ENCODE data around the gene OXSR1.

OXSR1 gene

GRCh38 chr3:38164952-38165721, at the start of gene OXSR1:
Gene OXSR1, plus strand, starts transcription at chr3:38165537. Its CDS starts 340 bp downstream, at chr3:38165877.
- DNase-seq, result peak; percentile 98
- Mint-ChIP-seq H3K4me1 (ENCODE audit: low read depth) (peaks cover 46% of the 10 kb centered on the region), H3K27ac (peak within 1 kb of the TSS; percentile 100), H3K4me3 (peak within 1 kb of the TSS; percentile 91), H3K27me3 (no peaks in the 10 kb centered on the region), H3K9me3 (no peaks in the 10 kb centered on the region), H3K36me3 (ENCODE audit: low read depth) (peaks cover 36% of the 10 kb centered on the region)

DNA sequence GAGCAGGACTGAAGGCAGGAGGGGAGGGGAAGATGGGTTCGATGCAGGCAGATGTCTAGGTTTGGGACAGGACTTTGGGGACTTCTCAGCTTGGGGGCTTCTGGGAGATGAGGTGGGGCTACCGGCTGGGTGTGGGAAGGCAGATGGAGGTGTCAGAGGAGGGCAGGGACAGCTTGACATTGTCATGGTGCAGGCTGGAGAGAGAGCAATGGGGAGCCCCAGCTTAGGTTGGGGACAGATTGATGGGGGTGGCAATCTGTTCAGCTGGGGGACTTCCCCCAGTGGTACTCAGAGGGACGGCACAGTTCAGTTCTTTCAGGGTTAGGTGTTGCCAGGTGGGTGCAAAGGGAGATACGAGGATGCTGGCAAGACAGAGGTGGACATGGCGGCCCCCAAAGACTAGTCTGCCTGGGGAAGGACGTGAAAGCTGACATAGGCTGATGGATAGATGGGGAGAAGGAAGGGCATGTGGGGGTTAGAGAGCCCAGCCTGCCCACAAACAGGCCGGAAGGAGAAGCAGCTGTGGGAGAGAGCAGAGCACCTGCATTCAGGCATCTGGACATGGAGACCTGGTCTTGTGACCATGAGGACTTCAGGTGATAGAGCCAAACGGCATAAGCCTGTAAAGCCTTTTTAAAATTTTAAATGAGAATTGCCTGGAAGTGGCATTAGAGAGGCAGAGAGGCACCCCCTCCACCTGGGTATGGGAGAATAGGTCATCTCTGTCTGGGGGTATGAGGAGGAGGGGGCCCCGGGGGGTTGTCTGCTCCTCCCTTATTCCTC, 49.5 kb upstream of the OXSR1 start:
- H3K9me3 Mint-ChIP-seq, result no peaks in the 10 kb centered on the region
- H3K27me3 Mint-ChIP-seq, result no peaks in the 10 kb centered on the region
- peaks cover 26% of the 10 kb centered on the region for H3K36me3 Mint-ChIP-seq (ENCODE audit: low read depth)
- DNase-seq, result peak; percentile 26
- no peak overlapping the region for H3K27ac Mint-ChIP-seq
- H3K4me3 Mint-ChIP-seq, result no peak overlapping the region
- H3K4me1 Mint-ChIP-seq (ENCODE audit: low read depth), result no peaks in the 10 kb centered on the region

DNA sequence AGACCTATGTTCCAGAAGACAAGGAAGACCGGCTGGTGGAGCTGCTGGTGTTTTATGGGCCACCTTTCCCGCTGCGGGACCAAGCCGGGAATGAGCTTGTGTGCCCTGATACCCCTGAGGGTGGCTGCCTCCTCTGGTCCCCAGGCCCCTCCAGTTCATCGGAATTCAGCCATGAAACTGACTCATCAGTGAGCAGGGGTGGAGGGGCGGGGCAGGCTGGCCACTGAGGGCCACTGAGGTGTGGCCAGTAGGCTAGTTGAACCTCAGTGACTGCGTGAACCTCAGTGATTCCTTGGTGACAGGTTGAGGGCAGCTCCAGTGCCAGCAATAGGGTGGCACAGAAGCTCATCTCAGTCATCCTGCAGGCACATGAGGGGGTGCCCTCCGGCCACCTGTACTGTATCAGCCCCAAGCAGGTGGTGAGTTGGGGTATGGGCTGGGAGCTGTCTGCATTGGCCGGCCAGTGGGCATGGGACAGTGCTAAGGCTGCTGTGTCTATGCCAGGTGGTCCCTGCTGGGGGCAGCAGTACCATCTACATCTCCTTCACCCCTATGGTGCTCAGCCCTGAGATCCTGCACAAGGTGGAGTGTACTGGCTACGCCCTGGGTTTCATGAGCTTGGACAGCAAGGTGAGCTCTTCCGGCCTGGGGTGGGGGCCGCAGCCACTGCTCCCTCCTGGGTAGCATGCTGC, 48.7 kb upstream of the OXSR1 start:
- Mint-ChIP-seq H3K4me3 (no peak overlapping the region), H3K4me1 (ENCODE audit: low read depth) (no peaks in the 10 kb centered on the region), H3K36me3 (ENCODE audit: low read depth) (peaks cover 32% of the 10 kb centered on the region), H3K27ac (no peak overlapping the region), H3K27me3 (no peaks in the 10 kb centered on the region), H3K9me3 (no peaks in the 10 kb centered on the region)
- peak; percentile 29 for DNase-seq

DNA sequence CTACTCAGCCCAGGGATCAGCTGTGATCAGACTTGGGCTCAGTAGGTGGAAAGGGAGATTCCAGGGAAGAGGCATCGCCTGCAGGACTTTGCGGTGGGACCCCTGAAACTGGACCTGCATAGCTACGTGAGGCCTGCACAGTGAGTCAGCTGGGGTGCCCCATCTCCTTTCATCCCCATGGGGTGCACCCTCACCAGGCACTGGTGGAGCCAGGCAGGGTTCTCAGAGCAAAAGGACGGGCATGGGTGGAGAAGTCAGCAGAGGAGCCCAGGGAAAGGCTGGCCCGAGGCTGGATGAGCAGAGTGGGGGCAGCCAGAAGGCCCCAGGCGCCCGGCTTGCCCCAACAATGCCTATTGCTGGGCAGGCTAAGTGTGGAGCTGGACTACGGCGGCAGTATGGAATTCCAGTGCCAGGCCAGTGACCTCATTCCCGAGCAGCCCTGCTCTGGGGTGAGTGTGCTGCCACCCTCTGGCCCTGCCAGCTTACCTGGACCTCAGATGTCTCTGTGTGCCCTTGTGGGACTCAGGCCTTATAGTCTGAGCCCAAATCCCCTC, 48.1 kb upstream of the OXSR1 start:
- no peaks in the 10 kb centered on the region for H3K27me3 Mint-ChIP-seq
- no peak overlapping the region for H3K4me3 Mint-ChIP-seq
- no peaks in the 10 kb centered on the region for H3K9me3 Mint-ChIP-seq
- peaks cover 38% of the 10 kb centered on the region for H3K36me3 Mint-ChIP-seq (ENCODE audit: low read depth)
- no peak overlapping the region for H3K27ac Mint-ChIP-seq
- peak; percentile 26 for DNase-seq
- no peaks in the 10 kb centered on the region for H3K4me1 Mint-ChIP-seq (ENCODE audit: low read depth)

- Mint-ChIP-seq H3K27me3 (no peaks in the 10 kb centered on the region), H3K27ac (peak overlapping the region; percentile 61), H3K9me3 (no peaks in the 10 kb centered on the region), H3K4me1 (ENCODE audit: low read depth) (peaks cover 3% of the 10 kb centered on the region), H3K36me3 (ENCODE audit: low read depth) (peaks cover 44% of the 10 kb centered on the region), H3K4me3 (no peak overlapping the region)
- peak; percentile 78 for DNase-seq
Measured at GRCh38 chr3:38117748-38118420, 47.5 kb upstream of the OXSR1 start.

DNA sequence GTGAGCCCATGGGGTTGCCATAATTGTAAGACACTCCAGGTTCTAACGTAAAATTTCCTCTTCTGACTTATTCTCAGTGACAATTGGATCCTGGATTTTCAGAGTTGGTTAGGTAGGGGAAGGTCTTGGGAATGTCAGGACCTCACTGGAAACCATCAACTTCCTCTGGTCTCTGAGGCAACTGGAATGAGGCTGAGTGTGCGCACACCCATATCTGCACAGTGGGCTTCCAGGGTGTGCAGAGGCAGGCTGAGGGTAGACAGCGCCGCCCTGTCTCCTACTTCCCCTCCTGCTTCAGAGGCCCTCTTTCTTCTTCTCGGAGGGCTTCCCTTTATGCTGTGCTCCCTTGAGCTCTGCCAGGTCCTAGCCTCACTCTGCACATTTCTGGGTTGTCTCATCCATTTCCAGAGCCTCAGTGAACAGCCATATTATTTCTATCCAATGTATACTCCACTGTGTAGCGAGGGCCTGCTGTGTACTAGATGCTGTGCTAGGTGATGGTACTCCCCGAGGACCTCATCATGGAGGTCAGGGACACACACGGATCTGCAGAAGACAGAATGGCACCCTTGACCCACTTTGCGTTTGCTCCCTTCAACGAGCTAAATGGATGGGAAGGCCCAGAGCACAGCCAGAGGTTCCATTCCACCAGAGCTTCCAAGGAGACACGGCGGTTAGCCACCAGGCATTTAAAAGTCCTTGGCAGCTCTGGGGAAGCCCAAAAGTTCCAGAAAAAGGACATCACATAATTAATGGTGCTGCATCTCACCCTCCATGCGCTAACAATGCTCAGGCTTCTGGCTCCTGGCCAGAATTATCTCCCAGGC, 46.7 kb upstream of the OXSR1 start:
- Mint-ChIP-seq H3K36me3 (ENCODE audit: low read depth) (peaks cover 52% of the 10 kb centered on the region), H3K27ac (peak overlapping the region; percentile 61), H3K27me3 (no peaks in the 10 kb centered on the region)

GRCh38 chr3:38119248-38119544, 46.1 kb upstream of the OXSR1 start:
- Mint-ChIP-seq H3K27ac (peak overlapping the region; percentile 61), H3K27me3 (no peaks in the 10 kb centered on the region), H3K4me3 (no peak overlapping the region), H3K9me3 (no peaks in the 10 kb centered on the region), H3K4me1 (ENCODE audit: low read depth) (peaks cover 7% of the 10 kb centered on the region), H3K36me3 (ENCODE audit: low read depth) (peaks cover 58% of the 10 kb centered on the region)
- DNase-seq, result no peak

More for the DNA sequence above, 46.7 kb upstream of the OXSR1 start:
- Mint-ChIP-seq H3K4me3 (no peak overlapping the region), H3K4me1 (ENCODE audit: low read depth) (peaks cover 7% of the 10 kb centered on the region), H3K9me3 (no peaks in the 10 kb centered on the region)
- DNase-seq, result no peak

- peak overlapping the region; percentile 71 for H3K27ac Mint-ChIP-seq
- peaks cover 66% of the 10 kb centered on the region for H3K36me3 Mint-ChIP-seq (ENCODE audit: low read depth)
- peaks cover 10% of the 10 kb centered on the region for H3K4me1 Mint-ChIP-seq (ENCODE audit: low read depth)
- H3K27me3 Mint-ChIP-seq, result no peaks in the 10 kb centered on the region
- no peak overlapping the region for H3K4me3 Mint-ChIP-seq
- DNase-seq, result no peak
- H3K9me3 Mint-ChIP-seq, result no peaks in the 10 kb centered on the region
Measured at GRCh38 chr3:38119821-38120692, 45.3 kb upstream of the OXSR1 start.

DNA sequence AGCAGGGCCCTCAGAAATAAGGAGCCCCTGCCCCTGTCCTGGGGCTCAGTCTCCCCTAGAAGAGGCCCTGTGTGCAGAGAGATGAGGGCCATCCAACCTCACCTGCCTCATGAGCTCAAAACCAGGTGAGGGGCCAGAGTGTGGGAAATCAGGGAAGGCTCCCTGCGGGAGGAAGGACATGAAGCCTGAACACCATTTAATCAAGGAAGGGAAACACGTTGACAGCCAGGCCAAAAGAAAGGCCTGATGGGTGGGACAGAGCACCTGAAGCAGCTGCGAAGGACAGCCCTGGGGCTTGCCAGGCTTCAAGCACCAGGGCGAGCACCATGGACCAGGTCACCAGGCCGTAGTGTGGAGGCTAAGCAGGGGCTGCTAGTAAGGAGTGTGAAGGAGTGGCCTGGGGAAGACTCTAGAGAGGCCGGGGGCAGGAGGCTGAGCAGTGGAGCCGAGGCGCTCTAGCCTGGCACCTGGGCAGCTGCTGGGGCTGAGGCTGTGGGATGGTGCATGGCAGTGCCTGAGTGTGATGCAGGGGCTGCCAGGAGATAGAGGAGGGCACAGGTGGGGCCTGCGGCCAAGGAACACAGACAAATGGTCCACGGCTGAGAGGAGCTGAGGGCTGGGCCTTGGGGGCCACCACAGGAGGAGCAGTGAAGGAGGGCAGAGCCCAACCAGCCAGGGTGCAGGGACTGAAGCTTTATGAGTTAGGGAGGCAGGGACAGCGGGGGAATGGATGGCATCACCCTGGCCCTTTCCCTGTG, 44.5 kb upstream of the OXSR1 start:
- Mint-ChIP-seq H3K27ac (peak overlapping the region; percentile 71), H3K9me3 (no peaks in the 10 kb centered on the region), H3K36me3 (ENCODE audit: low read depth) (peaks cover 74% of the 10 kb centered on the region), H3K27me3 (no peaks in the 10 kb centered on the region), H3K4me3 (no peak overlapping the region), H3K4me1 (ENCODE audit: low read depth) (peaks cover 10% of the 10 kb centered on the region)
- DNase-seq, result no peak

- H3K27me3 Mint-ChIP-seq, result no peaks in the 10 kb centered on the region
- H3K27ac Mint-ChIP-seq, result no peak overlapping the region
- peak; percentile 25 for DNase-seq
- H3K36me3 Mint-ChIP-seq (ENCODE audit: low read depth), result peaks cover 79% of the 10 kb centered on the region
- H3K4me3 Mint-ChIP-seq, result no peak overlapping the region
- H3K4me1 Mint-ChIP-seq (ENCODE audit: low read depth), result peaks cover 10% of the 10 kb centered on the region
- no peaks in the 10 kb centered on the region for H3K9me3 Mint-ChIP-seq
Measured at GRCh38 chr3:38121451-38121831, 43.9 kb upstream of the OXSR1 start.

DNA sequence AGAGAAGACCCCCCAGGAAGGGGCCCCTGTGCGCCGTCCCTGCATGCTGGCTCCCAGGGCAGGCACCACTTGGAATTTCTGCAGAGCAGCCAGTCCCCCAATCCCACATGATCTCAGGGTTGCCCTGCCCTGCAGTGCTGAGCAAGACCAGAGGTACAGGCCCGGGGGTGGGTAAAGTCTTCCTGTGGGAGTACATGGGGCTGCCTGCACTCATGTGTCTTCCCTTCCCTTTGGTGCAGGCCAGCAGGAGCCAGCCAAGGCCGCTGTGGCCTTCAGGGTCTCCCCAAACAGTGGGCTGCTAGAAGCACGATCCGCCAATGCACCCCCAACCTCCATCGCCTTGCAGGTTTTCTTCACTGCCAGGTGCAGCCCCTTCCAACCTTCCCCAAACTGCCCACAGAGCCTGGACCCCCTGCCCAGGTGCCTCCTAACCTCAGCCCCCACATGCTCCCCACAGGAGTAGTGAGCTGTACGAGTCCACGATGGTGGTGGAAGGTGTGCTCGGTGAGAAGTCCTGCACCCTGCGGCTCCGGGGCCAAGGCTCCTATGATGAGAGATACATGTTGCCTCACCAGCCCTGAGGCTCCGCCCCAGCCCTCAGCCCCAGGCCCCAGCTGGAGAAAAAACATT, 43.4 kb upstream of the OXSR1 start:
- peaks cover 10% of the 10 kb centered on the region for H3K4me1 Mint-ChIP-seq (ENCODE audit: low read depth)
- no peaks in the 10 kb centered on the region for H3K27me3 Mint-ChIP-seq
- no peaks in the 10 kb centered on the region for H3K9me3 Mint-ChIP-seq
- peak overlapping the region; percentile 73 for H3K27ac Mint-ChIP-seq
- peak; percentile 23 for DNase-seq
- H3K4me3 Mint-ChIP-seq, result no peak overlapping the region
- peaks cover 84% of the 10 kb centered on the region for H3K36me3 Mint-ChIP-seq (ENCODE audit: low read depth)

DNA sequence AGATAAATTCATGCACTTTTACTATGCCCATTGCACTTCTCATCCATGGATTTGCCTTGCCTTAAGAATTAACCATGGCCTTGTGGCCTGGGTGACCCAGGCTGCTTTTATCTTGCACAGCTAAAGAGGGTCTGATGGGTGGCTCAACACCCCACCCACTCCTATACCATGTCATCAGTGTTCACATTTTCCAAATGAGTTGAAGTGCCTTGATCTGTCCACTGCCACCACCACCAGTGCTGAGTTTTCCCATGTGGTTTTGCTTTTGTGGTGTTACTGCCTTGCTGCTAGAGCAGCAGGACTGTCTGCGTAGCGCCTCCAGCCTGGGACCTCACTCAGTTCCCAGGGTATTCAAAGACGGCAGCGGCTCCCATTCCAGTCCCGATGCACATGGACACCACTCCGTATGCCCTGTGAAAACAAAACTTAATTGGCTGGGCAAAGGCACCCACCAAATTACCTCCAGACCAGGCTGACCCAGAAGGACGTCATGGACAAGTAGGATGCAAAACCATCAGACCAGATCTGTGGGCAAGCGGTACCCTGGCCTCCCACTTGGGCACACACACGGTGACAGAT, 42.5 kb upstream of the OXSR1 start:
- H3K4me1 Mint-ChIP-seq (ENCODE audit: low read depth), result peaks cover 10% of the 10 kb centered on the region
- peak overlapping the region; percentile 73 for H3K27ac Mint-ChIP-seq
- DNase-seq, result no peak
- H3K9me3 Mint-ChIP-seq, result no peaks in the 10 kb centered on the region
- H3K36me3 Mint-ChIP-seq (ENCODE audit: low read depth), result peaks cover 93% of the 10 kb centered on the region
- H3K4me3 Mint-ChIP-seq, result no peak overlapping the region
- H3K27me3 Mint-ChIP-seq, result no peaks in the 10 kb centered on the region
